HG02759 (cell line): ENCODE data around the gene KIAA0825.
"Not testable (repeated sequence)": the region's sequence is repeated elsewhere in the genome, so short reads cannot be mapped to it uniquely, and the experiment has no call there.

Experiments used
- ATAC-seq: cut with Tn5 transposase; IDR thresholded peaks from one replicate; pipeline ENCODE4 v1.9.1; 2021; ENCODE audit warnings: mild to moderate bottlenecking, moderate library complexity; ENCODE audit not compliant: unreplicated experiment

Gene KIAA0825

DNA sequence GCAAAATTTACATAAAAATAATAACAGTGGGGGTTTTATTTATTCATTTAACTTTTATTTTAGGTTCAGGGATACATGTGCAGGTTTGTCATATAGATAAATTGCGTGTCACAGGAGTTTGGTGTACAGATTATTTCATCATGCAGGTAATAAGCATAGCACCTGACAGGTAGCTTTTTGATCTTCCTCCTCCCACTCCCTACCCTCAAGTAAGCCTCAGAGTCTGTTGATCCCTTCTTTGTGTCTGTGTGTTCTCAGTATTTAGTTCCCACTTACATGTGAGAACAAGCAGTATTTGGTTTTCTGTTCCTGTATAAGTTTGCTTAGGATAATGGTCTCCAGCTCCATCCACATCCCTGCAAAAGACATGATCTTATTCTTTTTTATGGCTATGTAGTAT is 240.3 kb downstream of the KIAA0825 start:
- no peak for ATAC-seq

DNA sequence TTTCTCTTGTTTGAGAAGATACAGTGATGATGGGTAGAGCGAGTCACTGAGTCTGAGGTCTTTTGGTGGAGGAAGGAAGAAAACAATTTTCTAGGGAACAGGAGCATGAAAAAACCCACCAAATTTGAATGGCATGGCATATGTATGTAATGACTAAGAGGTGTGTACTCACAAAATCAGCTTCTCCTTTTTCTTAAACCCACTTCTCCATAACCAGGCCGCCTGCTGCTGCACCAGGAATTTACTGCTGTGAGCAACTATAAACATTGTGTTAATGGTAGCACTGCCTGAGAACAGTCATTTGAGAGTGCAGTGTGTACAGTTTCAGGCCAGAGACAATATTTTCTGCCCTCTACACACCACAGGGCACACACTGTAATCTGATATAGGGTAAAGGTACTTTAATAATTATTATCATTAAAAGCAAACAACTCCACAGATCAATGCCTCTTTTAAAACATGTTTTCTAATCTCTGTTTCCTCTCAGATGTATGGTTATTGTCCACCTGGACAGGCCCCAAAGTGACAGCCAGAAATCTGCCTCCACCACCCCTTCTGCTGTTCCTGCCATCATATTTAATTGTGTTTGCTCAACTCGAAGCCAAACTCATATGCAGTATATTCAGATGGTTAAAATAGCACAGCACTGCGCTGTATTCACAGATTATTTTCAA is 241.6 kb downstream of the KIAA0825 start:
- no peak for ATAC-seq

DNA sequence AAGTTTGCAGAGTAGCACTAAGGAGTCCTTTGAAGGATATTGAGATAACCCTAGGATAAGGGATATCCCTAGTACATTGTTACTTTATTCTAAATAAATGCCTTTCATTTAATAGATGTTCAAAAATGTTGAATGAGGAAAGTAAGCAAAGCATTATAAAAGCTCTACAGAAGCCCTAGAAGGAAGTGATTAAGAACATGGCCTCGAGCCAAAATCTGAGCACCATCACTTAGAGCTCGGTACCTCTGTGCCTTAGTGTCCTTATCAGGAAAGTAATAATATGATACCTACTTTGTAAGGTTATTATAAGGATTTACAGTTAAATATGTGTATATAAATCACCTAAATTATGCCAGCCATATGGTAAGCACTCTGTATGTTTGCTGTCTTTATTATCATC is 242.6 kb downstream of the KIAA0825 start:
- no peak for ATAC-seq

DNA sequence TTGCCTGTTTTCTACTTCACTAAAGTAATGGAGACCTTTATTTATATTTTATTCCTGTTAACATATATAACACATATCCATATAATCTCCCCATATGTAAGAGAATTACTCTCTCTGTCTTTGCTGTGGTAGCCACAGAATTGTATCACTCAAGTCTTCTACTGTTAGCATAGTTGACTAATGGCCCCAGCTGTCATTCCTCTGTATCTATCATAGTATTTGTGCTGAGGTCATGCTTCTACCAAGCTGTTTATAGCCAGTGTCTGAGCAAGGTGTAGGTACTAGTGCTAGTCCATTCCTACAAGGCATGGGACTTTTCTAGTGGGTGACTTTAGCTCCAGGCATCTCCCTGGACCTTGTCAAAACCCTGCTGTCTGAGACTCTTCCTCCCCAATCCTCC is 244.1 kb downstream of the KIAA0825 start:
- no peak for ATAC-seq

- no peak for ATAC-seq
Observed at GRCh38 chr5:94367900-94368299, 250.5 kb downstream of the KIAA0825 start.

- ATAC-seq, result no peak
Observed at GRCh38 chr5:94366811-94367210, 251.6 kb downstream of the KIAA0825 start.

DNA sequence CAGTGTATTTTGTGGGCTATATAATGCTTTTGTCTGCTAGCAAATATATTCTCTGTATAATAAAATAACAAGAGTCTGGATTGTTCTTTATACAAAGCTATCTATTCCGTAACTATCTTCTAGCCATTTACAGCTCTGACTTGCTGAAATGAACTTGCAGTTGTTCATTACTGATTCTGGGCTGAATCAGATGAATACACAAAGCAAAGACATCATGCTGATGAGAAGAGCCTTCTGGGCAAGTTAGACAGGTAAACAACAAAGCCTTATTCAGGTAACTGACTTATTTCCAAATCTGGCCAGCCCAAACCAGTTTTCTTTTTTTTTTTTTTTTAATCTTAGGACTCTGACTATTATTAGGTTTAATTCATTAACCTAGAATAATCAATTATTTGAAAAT is 255.5 kb downstream of the KIAA0825 start:
- ATAC-seq, result no peak

GRCh38 chr5:94361832-94362796 is 256.3 kb downstream of the KIAA0825 start:
- no peak for ATAC-seq

DNA sequence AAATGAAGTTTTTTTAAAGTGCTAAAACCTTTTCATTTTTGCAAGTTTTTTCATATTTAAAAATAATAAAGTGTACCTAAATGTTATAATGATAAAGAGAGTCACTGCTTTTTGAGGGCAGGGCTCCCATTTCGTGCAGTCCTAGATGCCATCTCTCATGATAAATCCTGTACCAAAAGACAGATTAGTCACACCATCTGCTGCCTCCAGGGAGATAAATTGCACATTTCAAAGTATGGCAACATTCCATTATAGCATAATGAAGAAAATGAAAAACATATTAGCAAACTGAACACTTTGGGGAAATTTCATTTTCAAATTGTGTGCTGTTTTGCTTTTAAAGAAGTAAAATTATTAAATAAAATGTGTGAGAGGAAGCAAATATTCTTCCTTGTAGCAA is 257.2 kb downstream of the KIAA0825 start:
- ATAC-seq, result no peak

DNA sequence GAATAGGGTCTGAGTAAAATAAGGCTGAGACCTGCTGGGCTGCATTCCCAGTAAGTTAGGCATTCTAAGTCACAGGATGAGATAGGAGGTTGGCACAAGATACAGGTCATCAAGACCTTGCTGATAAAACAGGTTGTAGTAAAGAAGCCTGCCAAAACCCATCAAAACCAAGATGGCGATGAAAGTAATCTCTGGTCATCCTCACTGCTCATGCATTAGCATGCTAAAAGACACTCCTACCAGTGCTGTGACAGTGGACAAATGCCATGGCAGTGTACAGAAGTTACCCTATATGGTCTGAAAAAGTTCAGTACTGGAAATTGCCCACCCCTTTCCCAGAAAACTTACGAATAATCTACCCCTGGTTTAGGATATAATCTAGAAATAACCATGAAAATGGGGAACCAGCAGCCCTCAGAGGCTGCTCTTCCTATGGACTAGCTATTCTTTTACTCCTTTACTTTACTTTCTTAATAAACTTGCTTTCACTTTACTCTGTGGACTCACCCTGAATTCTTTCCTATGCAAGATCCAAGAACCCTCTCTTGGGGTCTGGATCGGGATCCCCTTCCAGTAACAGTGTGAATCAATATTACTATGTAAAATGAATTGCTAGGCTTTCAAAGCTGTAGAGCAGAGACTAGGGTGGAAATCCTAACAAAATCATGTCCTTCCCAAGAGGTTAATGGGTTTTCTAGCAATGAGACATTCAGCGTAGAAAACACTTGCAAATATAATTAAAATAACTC is 257.8 kb downstream of the KIAA0825 start:
- no peak for ATAC-seq

- no peak for ATAC-seq
Observed at GRCh38 chr5:94359880-94360279, 258.5 kb downstream of the KIAA0825 start.

DNA sequence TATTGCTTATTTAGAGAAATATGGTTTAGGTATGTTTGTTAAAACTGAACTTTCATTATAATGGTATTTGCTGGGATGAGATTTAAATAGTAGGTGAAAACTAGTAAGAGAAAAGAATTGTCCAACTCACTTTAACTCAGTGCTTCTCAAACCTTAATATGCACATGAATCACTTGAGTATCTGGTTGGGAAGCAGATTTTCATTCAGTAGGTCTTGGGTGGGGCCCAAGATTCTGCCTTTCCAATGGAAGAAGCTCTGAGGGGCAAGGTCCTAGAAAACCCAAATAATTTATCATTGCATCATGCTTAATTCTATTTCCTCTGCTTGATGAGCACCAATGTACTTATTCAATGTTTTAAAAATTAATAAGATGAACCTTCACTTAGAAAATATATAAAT is 262.6 kb downstream of the KIAA0825 start:
- no peak for ATAC-seq

- not testable (repeated sequence) for ATAC-seq
Observed at GRCh38 chr5:94354837-94355485, 263.4 kb downstream of the KIAA0825 start.

DNA sequence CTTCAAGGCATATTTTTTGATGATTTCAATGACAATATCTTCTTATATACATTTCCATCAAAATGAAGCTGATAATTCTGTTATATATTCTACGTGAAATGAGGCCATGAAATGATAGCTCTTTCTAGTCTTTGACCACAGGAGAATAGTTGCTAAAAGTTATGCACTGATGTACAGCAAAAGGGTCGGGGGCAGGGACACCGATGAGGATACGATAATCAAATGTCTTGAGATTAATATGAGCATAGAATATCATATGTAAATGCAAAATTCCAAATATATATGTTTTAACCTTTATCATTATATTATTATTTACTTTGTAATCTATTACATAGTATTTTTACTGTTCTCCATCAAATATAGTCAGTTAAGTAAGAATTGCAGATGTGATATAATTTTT is 264.8 kb downstream of the KIAA0825 start:
- no peak for ATAC-seq

DNA sequence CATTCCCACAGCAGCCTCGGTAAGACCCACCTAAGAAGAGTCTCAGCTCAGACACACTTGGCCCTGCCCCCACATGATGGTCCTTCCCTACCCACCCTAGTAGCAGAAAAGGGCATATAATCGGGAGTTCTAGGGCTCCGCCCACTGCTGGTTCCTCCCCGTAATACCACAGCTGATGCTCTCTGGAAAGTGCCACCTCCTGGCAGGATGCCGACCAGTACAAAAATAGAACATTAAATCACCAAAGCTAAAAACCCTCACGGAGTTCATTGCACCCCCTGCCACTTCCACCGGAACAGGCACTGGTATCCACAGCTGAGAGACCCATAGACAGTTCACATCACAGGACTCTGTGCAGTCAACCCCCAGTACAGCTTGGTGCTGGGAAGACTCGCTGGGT is 271.3 kb downstream of the KIAA0825 start:
- ATAC-seq, result no peak

GRCh38 chr5:94345257-94345656 is 273.1 kb downstream of the KIAA0825 start:
- ATAC-seq, result no peak

DNA sequence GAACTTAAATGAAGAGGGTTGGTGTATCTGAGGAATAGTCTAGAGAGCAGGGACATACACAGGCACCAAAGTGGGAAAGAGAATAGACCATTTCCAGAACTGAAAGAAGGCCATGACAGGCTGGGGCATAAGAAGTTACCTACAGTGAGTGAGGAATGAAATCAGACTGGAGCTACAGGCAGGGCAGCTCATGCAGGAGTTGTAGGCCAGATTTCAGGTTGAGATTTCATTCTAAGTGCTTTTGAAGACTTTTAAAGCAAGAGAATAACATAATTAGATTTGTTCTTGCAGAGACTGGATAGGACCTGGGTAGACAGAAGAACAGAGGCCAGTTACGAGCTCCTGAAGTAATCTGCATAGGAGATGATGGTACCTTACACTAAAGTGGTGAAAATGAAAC is 280.8 kb downstream of the KIAA0825 start:
- no peak for ATAC-seq

DNA sequence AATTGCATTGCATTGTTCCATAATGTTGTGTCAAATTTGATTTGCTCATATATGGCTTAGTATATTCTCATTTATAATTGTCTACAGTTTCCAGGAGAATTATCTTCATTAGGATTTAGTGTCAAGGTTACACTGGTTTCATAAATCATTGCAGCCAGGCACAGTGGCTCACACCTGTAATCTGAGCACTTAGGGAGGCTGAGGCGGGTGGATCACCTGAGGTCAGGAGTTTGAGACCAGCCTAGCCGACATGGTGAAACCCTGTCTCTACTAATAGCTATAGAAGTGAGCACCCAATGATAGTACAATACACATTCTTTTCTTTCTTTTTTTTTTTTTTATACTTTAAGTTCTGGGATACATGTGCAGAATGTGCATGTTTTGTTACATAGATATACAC is 282.5 kb downstream of the KIAA0825 start:
- ATAC-seq, result no peak

- no peak for ATAC-seq
Observed at GRCh38 chr5:94329115-94329514, 289.3 kb downstream of the KIAA0825 start.

DNA sequence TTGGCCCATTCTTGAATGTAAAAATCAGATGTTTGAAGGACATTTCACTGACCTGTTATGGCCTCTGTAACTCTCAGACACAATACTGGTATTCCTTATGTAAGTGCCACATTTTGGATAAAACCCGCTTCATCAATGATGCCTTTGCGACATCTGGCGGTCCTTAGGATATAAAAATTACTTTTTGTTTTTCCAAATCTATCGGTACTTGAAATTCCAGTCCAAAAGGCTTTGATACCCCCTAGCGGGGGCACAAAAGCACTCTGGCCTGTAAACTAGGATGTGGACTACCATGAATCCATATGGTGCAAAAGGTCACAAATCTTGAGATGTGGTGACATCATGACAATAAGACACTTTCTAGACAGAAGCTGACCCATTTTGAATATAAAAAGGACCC is 291.8 kb downstream of the KIAA0825 start:
- ATAC-seq, result no peak
